Stimulated activated CD8-positive, alpha-beta memory T cell treated with anti-CD3 and anti-CD28 coated beads, Interleukin-15, amount 100 ng/mL, for 1 hour (primary cell): ENCODE results near the gene DUT.
"Not testable (repeated sequence)": the region's sequence is repeated elsewhere in the genome, so short reads cannot be mapped to it uniquely, and the experiment has no call there.

Source experiments
- DNase-seq: peaks from one replicate; pipeline ENCODE4 v3.0.0-alpha.2; 2020; ENCODE audit warnings: low read depth

Gene DUT

GRCh38 chr15:48330855-48331795 lies at the start of gene DUT:
TSS of gene DUT (plus strand) at chr15:48331429. CDS start at chr15:48331516, 87 bp downstream.
- peak; percentile 41 for DNase-seq

- DNase-seq, result no peak
Measured at GRCh38 chr15:48281674-48282073, 49.6 kb upstream of the DUT start.

GRCh38 chr15:48282216-48282615 lies 49.0 kb upstream of the DUT start:
- no peak for DNase-seq

- DNase-seq, result no peak
Measured at GRCh38 chr15:48283396-48284145, 47.7 kb upstream of the DUT start.

GRCh38 chr15:48285329-48286214 lies 45.7 kb upstream of the DUT start:
- DNase-seq, result peak; percentile 3

- no peak for DNase-seq
Measured at GRCh38 chr15:48289628-48290027, 41.6 kb upstream of the DUT start.

- no peak for DNase-seq
Measured at GRCh38 chr15:48292458-48292857, 38.8 kb upstream of the DUT start.

- no peak for DNase-seq
Measured at GRCh38 chr15:48297668-48298067, 33.6 kb upstream of the DUT start.

GRCh38 chr15:48298914-48299313 lies 32.3 kb upstream of the DUT start:
- no peak for DNase-seq

GRCh38 chr15:48300038-48300437 lies 31.2 kb upstream of the DUT start:
- no peak for DNase-seq

GRCh38 chr15:48304398-48304797 lies 26.8 kb upstream of the DUT start:
- no peak for DNase-seq

GRCh38 chr15:48306639-48307038 lies 24.6 kb upstream of the DUT start:
- no peak for DNase-seq

GRCh38 chr15:48307586-48307985 lies 23.6 kb upstream of the DUT start:
- no peak for DNase-seq

- DNase-seq, result no peak
Measured at GRCh38 chr15:48309740-48310139, 21.5 kb upstream of the DUT start.

- DNase-seq, result no peak
Measured at GRCh38 chr15:48313216-48313615, 18.0 kb upstream of the DUT start.

- no peak for DNase-seq
Measured at GRCh38 chr15:48315041-48315440, 16.2 kb upstream of the DUT start.

GRCh38 chr15:48317221-48317620 lies 14.0 kb upstream of the DUT start:
- no peak for DNase-seq

- no peak for DNase-seq
Measured at GRCh38 chr15:48318131-48318530, 13.1 kb upstream of the DUT start.

GRCh38 chr15:48323294-48323693 lies 7.9 kb upstream of the DUT start:
- no peak for DNase-seq

- DNase-seq, result no peak
Measured at GRCh38 chr15:48324949-48325348, 6.3 kb upstream of the DUT start.

GRCh38 chr15:48325400-48325799 lies 5.8 kb upstream of the DUT start:
- no peak for DNase-seq

- DNase-seq, result not testable (repeated sequence)
Measured at GRCh38 chr15:48326180-48326579, 5.0 kb upstream of the DUT start.
